Epithelial cell of proximal tubule (primary cell): ENCODE results near the gene TRERF1. TPM values are rescaled to one million over a fixed set of nuclear protein-coding genes. Genes with fewer than 3 reads are reported as not detected.

Experiments used
- DNase-seq: peaks from one replicate; pipeline ENCODE4 v3.0.0-alpha.2; 2011; ENCODE audit warnings: low read depth
- H3K4me3 ChIP-seq: 2 replicates; pipeline ENCODE4 v1.5.1; 2011; ENCODE audit warnings: low read depth, mild to moderate bottlenecking, low read length
- CTCF ChIP-seq: conservative IDR thresholded peaks from 2 replicates; pipeline ENCODE4 v1.5.1; 2012; ENCODE audit warnings: low read depth, mild to moderate bottlenecking, low read length
- total RNA-seq: library from RNA; depleted of rRNA; stranded (reverse); fragments of >200 nt; gene quantifications from 2 replicates; pipeline ENCODE4 v1.2.3, GENCODE V29; 2015

The TRERF1 gene
- total RNA-seq, 1 donor from 2014 or later: 2.2 TPM

DNA sequence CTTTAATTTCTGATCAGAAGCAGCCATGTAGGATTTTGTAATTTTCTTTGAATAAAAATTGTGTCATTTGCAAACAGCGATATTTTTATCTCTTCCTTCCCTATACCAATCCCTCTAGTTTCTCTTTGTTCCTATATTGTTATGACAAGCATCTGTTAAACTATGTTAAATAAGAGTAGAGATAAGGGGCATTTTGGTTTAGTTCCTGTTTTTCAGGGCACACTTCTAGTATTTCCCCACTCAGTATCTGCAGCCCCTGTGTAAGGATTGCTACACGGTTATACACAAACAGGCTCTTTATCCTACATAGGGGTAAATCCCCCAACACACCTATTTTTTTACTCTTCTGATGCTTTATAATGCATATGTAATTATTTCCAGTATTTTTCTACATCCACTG, 42.1 kb downstream of the TRERF1 start:
- no peak overlapping the region for H3K4me3 ChIP-seq
- no peak for TF ChIP-seq CTCF

DNA sequence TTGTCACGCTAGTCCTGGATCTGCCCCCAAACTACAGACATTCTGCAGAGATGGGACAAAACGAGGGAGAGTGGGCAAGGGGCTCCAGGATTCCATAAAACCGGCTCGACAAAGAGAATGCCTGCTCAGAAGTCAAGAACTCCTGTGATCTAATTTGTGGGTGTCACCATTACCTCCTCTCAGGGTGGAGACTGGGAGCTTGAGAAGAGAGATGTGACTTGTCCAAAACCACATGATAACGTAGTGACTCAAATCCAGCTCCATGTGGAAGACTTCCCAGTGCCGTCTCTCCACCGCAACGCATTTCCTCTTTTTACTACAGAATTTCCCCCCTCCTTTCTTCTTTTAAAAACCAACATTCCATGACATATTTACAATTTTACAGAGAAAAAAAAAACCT, 44.3 kb downstream of the TRERF1 start:
- no peak for DNase-seq
- H3K4me3 ChIP-seq: no peak overlapping the region
- no peak for TF ChIP-seq CTCF

More for the DNA sequence above, 42.1 kb downstream of the TRERF1 start:
- no peak for DNase-seq

DNA sequence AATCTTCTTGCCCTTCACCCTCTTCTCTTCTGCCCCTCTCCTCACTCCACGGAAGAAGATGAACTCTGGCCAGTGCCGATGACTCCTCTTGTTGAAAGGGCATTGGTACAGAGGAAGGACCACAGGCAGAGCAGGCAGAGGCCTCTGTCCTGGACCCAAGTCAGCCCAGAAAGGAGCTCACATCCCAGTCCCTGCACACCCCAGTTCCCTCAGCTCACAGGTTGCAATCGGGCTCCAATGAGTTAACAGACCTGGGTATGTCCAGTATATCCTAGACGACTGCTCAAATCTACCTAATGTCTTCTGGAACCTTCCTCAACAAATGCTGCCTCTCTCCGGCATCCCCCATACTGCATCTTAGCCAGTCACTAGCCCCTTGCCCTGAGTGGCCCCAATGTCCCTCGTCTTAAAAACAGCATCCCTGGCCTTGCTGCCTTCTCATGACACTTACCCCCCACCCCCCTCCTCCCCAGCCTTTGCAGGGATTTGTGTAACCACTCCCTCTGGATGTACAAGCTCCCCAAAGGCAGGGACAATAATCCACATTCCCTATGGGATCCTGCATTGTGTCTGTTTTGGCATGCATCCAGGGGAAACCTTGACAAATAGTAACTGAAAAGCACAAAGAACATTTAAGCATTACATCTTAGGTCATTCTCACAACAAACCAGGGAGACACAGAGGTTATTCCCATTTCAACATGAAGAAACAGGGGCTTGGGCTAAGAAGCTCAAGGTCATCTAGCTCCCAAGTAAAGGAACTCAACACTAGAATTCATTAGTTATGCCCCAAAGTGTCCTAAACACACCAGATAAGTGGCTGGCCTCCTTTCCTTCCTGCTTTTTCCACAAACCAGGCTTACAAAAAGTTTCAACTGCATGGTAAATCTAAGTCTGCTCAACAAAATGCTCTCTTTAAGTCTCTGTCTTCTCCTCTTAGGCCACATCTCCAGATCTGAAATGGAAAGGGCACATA, 45.1 kb downstream of the TRERF1 start:
- DNase-seq: no peak
- no peak overlapping the region for H3K4me3 ChIP-seq
- no peak for TF ChIP-seq CTCF

GRCh38 chr6:42405021-42405420, 46.7 kb downstream of the TRERF1 start:
- no peak for TF ChIP-seq CTCF
- DNase-seq: no peak
- H3K4me3 ChIP-seq: no peak overlapping the region

DNA sequence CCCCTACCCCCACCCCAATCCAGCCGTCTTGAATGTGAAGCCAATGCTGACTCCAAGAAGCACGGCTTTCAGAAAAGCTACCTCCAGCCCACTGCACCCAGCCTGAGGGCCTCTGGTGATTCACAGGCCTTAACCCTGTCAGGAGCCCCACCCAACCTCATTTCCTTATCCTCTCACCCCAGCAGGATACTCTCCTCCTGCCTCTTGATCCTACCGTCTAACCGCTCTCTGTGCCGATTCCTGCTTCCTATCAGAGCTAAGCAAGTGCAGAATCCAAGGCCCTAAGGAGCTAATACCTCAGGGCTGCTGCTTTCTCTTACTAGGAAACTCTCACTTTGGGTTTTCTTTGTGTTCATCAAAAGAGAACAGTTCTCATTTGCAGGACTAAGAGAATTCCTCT, 47.2 kb downstream of the TRERF1 start:
- no peak for TF ChIP-seq CTCF
- no peak overlapping the region for H3K4me3 ChIP-seq
- no peak for DNase-seq

DNA sequence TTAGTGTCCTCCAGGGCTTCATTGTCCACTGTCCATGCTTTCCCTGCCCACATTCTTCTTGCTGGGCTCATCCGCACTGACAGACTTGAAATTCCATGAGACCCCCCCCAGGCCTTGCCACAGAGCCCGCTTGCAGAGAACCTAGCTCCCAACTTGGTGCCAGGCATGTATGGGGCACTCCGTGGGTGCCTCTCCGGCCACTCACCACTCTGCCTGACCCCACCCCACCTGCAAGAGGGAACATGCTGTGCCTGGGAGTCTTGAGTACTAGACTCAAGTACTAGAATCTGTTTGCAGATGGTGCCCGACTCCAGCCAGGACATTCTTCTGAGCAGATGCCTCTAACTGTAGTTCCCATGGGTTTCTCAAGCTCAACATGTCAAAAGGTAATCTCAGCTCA, 47.9 kb downstream of the TRERF1 start:
- no peak overlapping the region for H3K4me3 ChIP-seq
- no peak for TF ChIP-seq CTCF
- no peak for DNase-seq

DNA sequence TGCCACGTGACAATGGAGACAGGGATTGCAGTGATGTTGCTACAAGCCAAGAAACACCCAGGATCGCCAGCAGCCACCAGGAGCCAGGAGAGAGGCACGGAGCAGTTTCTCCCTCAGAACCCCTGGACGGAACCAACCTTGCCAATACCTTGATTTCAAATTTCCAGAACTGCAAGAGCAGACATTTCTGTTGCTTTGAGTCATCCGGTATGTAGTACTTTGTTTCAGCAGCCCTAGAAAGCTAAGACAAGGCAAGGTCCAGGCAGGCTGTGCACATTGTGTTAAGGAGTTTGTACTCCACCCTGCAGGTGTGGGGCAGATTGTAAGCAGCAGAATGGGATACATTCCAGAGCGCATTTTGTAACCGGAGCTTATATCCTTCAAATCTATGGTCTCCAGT, 48.3 kb downstream of the TRERF1 start:
- TF ChIP-seq CTCF: no peak
- DNase-seq: no peak
- no peak overlapping the region for H3K4me3 ChIP-seq
